AG20443 (cell line): Measurements from ENCODE around the gene MYB.
A peak's percentile ranks its signal among the peaks of the same experiment; 100 is the strongest.
"Not testable (repeated sequence)": the region's sequence is repeated elsewhere in the genome, so short reads cannot be mapped to it uniquely, and the experiment has no call there.

ENCODE experiments used
- DNase-seq: peaks from one replicate; pipeline ENCODE4 v3.0.0; 2012; ENCODE audit warnings: low spot score, mixed read lengths

MYB gene

DNA sequence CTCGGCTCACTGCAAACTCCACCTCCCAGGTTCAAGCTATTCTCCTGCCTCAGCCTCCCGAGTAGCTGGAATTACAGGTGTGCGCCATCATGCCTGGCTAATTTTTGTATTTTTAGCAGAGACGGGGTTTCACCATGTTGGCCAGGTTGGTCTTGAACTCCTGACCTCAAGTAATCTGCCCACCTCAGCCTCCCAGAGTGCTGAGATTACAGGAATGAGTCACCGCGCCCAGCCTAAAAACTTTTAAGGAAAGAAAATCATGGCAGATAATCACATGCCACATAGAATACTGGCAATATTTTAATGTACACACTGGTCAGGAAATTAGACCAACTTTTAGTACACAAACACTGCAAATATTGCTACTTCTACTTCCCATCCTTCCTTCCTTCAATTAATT lies 16.7 kb upstream of the MYB start:
- not testable (repeated sequence) for DNase-seq

DNA sequence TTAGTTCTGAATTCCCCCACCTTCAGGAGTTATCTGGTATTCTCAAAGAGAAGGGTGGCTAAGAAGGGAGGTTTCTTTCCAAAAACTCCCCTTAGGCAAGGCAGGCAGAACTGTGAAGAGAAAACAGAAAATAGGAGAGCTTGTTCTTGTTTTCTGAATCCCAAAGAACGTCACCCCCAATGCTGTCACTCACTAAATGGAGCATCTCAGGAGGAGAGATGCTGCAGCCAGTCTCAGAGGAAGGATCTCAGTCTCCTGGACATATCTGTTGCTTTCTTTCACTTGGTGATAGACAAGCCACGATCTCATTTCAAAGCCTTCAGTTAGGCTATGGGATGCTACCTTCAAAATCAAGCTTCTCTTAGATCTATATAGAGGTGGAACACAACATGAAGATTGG lies 16.1 kb upstream of the MYB start:
- no peak for DNase-seq

DNA sequence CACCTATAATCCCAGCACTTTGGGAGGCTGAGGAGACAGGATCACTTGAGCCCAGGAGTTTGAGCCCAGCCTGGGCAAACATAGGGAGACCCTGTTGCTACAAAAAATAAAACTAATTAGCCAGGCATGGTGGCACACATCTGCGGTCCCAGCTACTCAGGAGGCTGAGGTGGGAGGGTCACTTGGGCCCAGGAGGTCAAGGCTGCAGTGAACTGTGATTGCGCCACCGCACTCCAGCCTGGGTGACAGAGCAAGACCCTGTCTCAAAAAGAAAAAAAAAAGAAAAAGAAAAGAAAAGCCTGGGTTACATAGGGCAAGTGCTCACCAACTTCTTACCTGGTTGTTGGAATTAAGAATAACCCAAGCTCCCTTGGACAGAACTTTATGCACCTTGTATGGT lies 14.6 kb upstream of the MYB start:
- DNase-seq: no peak

DNA sequence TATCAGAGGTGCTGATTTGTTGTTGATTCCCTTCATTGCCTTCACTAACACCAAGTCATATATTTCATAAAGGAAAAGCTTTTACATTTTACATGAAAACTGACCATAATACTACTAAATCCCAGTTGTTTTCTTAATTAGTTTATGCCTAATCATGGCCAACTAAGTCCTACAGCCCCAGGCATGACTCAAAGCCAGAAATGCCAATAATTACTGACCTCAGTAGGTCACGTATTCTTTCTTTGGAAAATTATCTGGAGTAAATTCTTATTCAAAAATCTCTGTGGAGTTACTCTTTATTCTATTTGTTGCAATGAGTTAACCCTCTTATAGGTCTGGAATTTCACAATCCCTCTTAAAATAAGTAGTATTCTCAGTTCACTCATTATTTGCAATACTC lies 13.5 kb upstream of the MYB start:
- DNase-seq: no peak

DNA sequence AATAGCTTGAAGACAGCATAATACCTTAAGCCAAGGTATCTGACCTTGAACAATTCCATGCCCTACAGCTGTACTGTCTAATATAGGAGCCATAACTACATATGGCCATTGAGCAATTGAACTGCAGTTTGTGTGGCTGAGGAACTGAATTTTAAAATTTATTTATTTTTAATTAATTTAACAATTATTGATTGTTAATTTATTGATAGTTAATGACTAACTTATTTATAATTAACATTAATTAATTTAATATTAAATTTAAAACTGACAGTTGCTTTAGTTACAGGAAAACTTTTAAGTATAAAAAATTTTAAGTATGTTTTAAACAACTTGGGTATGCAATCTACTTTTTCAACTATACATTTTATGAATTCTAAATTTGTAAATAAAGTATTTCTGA lies 12.3 kb upstream of the MYB start:
- no peak for DNase-seq

DNA sequence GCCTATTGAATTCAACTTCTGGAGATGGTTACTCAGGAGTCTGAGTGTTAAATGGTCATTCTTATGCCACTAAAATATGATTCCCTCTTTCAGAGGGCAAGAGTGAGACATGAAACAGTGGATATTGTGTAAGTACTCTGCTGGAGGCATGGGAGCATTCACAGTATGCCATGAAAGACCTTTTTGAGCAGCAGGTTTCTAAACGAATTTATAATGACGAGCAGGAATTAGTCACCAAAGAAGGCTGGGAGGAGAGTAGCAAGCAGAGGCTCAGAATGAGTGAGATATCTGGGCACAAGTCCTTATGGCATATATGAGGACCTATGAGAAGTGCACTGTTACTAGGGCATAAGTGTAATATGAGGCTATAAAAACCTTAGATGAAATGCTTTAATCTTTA lies 10.9 kb upstream of the MYB start:
- DNase-seq: no peak

DNA sequence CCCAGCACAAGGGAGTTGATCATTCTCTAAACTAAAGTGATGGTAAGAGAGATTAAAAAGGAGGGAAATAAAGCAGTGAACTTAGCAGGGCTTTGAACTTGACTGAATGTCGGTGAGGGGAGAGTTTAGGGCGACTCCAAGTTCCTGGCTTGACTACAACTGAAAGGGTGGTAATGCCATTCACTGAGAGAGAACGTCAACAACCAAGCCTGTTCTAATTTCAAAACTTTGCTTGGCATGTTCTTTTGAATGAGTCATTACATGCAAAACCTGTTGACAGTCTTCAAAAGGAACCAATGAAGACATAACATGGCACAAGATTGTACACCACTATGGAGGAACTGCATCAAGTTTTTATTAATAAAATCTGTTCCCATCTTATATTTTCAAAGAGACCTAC lies 10.3 kb upstream of the MYB start:
- DNase-seq: no peak

DNA sequence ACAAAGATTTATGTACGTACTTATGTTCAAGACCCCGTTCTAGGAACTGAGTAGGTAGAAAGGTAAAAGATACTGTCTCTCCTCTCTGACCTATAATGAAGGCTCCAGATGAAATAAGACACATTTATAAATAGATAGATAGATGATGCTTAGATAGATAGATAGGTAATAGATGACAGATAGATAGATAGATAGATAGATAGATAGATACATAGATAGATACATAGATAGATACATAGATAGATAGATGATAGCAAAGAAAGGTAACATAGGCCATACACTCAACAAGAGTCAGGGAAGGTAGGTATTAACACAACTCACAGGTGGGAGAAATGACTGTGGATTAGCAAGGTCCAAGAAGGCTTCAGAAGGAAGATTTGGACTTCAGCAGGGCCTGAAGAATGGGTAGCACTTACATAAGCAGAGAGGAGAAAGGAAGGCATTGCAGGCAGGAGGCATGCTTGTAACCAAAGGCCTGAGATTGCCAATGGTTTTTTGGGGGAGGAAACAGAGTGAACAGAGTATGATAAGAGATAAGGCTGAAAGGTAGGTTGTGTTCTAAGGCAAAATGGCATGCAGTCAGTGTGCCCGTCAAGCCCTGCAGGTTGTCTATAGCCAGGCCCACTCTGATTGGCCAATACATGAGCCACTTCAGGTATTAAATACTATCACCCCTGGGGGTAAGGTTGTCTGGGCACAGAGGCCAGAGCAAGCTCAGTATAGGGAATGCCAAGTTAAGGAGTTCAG lies 7.7 kb upstream of the MYB start:
- no peak for DNase-seq

DNA sequence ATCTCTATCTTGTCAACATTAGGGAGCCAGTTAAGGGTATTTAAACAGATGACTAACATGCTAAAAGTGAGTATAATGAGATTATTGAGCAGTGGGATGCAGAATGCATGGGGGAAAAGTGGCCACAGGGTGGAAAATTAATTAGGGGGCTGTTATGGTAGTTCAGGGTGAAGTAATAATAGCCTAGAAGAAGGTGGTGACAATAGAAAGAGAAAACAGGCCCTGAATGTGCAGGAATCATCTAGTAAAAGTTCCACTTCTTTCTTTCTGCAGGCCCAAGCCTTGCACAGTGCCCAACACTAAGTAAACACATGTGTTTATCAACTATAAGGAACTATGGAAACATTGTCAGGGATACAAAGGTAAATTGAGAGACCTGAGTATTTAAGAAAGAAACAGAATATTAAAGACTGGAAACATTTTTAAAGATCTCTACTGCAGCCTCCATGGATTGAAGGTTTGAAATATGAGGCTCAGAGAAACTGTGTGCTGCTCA lies 7.1 kb upstream of the MYB start:
- no peak for DNase-seq

DNA sequence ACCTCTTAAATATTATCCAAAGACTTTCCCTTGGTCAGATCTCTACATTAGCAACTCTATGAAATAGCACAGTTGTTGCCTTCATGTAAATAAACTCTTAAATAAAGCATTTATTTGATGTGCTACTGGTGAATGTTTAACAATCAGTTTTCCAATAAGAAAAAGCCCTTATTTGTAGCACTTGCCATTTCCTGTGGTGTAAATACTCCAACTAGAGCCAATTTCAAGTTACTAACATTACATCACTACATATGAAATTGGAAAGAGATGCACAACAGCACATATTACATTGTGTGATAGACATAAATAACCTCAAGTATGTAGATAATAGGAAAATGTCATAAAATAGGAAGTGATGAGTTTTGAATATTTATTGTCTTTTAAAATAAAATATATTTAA lies 5.0 kb upstream of the MYB start:
- DNase-seq: no peak

DNA sequence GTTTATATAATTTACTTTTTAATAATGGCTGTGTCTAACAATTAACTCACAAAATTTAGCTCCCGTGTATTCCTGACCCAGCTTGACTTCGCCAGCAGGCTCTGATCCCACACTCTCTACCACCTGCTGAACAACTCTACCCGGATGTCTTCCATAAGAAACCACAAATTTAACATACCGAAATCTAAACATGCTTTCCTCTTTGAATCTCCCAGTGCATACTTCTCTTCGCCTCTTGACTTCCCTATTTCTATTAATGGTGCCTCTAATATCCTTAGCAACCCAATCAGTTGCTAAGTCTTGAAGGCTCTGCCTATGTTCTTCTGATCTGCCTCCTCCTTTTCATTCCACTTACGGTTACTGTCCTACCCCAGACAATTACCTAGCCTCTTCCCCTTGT lies 4.6 kb upstream of the MYB start:
- DNase-seq: no peak

DNA sequence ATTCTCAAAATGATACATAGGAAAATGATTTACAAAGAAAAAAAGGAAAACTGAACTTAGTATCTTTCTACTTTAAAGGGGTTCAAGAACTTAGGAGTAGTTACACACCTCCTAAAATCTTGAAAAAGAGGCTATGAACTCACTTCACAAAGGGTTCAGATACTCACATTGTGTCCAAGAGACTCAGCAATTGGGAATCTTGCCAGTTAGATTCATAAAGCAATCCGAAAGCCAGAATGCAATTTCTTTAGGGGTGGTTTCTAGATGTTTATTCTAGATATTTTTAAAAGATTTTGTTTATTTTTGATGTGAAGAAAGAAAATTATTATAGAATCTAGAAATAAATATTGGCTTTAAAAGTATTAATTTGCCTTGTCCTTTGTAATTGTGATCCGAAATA lies 1.7 kb upstream of the MYB start:
- no peak for DNase-seq

DNA sequence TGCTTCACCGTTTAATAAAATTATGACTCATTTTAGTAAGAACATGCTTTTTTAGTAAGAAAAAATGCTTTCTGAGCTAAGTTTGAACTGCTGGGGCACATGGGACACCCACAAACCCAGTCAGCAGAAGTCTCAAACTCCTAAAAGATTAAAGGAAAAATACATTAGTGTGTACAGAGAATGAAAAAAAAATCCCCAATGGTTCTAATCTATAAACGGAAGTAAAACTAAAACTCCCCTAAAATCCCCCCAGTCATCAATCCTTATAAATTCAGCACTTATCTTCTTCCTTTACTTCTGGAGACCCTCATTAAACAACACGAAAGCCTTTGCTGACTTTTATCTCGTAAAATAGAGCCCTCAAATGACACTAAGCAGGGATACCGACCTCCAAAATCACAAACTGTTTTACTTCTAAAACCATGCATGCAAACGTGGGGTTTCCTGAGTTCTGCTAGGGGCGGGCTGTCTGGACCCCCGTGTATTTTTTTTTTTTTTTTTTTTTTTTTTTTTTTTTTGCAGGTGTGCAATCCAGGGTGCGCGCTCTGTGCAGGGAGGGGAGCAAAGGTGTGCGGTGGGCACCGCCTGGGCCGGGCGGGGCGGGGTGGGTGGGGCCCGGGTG lies 1.1 kb upstream of the MYB start:
- DNase-seq: no peak

DNA sequence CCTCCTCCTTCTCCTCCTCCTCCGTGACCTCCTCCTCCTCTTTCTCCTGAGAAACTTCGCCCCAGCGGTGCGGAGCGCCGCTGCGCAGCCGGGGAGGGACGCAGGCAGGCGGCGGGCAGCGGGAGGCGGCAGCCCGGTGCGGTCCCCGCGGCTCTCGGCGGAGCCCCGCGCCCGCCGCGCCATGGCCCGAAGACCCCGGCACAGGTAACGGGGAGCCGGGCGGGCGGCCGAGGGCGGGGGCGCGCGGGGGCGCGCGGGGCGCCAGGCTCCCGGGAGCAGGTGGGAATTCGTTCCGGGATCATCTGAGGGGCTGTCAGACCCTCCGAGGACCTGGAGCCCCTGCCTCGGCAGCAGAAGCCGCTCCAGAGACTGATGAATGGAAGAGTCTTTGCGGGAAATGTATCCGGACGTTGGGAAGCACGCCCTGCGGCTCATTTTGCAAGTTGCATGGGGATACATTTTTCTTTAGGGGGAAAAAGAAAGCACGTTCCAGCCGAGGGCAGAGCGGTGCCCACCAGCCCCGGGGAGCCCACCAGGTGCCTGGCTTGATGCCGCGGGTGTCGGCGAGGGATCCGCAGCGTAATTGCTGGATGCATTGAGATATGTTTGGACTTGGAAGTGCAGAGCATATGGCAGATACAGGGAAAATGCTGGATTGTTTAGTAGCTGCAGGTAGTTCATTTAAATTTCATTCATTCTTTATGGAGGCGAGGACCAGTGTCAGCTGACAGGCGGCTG lies 394 bp downstream of the MYB start:
- no peak for DNase-seq

DNA sequence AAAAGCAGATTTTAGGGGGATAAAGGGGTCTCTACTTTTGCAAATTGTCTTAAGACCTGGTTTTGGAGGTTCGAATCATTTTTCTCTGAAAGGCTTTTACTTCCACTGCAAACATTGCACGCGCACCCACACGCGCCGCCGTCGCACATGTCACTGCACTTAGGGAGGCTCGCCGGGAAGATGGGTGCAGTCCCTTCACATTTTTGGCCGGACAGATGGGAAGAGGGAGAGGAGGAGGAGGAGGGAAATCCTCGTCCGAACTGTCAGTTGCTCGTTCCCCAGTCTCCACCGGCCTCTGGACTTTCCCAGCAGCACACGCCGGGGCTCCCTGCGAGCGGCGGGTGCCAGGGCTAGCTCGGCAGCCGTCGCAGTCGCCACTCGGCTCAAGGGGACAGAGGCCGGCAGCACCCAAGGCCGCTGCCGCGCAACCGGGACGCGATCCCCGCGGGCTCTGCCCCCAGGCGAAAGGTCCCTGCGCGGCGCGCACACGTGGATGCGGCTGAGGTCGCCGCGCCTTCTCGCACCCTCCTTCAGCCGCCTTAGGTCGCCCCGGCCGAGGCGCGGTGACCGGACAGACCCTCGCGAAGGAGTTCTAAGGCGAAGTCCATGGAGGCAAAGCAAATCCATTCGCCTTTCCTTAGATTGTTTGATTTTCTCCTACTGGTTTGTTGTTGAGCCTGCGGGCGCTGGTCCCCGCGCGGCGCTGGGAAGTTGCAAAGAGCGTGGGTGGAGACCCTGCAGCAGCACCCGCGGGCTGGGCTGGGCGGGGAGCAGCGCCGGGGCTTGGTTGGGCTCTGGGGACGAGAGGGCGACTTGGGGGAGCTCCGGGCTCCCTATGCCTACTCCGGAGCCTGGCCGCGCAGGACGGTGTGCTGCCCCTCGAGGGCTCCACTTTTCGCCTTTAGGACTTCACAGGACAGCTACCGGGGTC lies 1.2 kb downstream of the MYB start:
- DNase-seq: peak; percentile 24

DNA sequence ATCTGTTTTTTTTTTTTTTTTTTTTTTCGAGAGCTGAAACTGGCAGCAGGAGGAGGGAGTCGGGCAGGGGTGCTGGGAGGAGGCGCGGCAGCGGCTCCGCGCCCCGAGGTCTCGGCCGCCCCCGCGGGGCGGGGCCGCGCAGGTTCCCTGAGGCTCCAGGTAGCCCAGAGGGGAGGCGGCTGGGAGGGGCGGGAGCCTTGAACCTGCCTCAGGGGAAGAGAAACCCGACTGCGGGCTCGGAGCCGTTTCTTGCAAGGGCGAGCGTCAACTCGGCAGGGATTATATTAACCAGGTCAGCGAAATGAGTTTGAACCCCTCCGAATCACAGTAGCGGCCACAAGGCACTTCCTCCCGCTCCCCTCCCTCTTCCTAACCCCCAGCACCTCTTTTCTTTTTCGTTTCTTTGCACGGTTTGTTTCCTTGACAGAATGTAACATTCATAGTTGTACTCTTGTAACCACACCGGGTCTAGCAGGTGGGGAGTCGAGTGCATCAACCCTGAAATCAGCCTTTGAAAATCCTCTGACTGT lies 2.0 kb downstream of the MYB start:
- no peak for DNase-seq

DNA sequence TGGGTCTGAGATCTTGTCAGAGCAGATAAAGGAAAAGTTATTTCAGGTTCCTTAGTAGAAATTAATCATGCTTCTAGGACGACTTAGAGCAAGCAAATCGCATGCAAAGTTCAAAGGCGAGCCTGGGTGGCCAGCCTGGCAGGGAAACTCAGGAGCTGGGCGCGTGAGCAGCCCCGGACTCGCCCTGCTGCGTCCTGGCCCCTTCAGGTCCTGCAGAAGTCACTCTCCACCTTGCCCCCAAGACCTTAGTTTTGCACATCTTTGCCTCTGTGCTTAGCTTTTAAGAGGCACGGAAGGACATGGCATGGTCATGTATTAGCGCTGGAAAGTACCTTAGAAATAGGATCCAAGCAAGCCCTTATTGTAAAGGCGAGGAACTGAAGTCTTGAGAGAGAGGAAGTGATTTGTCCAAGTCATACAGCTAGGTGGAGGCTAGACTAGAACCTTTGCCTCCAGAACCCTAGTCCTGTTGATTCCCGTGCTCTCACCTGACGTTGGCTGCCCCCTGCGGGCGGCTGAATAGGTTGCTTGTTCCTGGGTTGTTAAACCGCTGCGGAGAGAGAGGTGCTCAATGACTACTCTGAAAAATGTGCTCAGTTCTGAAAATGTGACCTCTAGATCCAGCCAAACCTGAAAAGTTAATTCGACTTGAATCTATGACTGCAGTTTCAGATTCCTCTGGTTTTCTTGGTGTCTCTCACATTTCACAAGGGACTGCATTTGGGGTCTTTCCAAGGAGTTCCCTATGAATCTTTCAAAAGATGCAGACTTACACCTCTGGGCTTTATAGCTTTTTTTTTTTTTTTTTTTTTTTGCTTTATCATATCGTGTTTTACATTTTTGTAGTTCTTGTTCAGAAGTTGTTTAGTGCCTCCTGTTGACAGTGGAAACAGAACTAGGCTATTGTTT lies 2.7 kb downstream of the MYB start:
- no peak for DNase-seq

DNA sequence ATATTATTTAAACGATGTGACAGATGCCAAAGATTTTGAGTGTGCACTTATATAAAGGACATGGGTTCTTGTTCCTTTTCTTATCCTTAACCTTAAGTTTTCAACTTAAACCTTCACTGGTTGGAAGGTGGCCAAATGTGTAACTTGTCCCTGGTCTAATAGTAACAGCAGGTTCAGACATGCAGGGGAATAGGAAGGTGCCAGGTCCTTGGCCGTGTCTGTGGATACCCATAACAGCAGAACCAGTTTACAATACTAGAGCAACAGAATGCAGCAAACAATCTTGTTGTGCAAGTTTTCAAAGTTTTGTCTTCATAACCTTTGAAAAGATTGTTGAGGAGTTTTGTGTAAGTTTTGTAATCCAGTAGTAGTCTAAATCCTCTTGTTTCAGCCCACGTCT lies 4.4 kb downstream of the MYB start:
- no peak for DNase-seq

DNA sequence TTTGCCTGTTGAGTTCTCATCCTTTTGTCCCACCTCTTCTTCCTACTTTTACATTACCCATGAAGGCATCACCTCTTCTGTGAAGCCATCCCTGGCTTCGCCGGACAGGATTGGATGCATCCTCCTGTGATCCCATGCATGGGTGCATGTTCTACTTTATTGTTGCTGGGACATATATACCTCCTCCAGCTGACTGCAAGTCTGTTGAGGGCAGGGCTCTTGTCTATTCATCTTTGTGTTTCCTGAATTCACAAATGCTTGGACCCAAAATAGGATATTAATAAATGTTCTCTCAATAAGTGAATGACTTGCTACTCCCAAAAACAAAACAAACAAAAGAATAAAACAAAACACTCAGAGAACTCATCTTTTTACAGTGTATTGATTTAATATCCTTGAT lies 5.1 kb downstream of the MYB start:
- no peak for DNase-seq

DNA sequence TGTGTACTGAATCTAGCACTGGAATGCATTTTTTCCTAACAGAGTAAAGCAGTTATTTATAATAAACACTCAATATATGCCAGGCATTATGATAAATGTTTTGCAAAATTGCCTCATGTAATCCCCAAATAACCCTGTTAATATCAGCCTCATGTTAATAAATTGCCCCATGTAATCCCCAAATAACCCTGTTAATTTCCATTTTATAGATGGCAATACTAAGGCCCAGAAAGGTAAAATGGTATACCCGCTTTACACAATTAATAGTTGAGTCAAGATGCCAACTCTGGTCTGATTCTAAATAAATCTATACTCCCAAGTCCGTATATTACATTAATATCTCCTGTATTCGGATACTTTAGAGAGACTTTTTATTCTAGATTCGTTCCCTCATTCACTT lies 6.3 kb downstream of the MYB start:
- DNase-seq: no peak

DNA sequence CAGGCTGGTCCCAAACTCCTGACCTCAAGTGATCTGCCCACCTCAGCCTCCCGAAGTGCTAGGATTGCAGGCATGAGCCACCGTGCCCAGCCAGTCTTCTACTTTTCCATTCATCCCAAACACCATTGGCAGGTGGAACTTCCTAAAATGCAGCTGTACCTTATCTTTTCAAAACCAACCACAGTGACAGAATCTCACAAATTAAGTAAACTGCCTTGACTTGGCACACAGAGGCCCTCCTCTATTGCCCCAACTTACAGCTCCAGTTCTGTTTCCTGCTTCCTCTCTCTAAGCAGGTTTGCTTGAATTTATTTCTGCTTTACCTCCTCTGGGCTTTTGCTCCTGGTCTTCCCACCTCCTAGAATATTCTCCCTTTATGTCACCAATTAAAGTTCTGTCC lies 7.6 kb downstream of the MYB start:
- DNase-seq: no peak
